ENCODE data around the gene FBXO41. TPM values are rescaled to one million over a fixed set of nuclear protein-coding genes. Genes with fewer than 3 reads are reported as not detected.

The FBXO41 gene
- total RNA-seq, 2 donors from 2014 or later: 32.2 to 36.3 TPM

- H3K27ac Mint-ChIP-seq: peak within 1 kb of the TSS; percentile 91
- peak; percentile 93 for ATAC-seq (replicated peaks)
- H3K36me3 Mint-ChIP-seq (ENCODE audit: low read depth): peaks cover 45% of the 10 kb centered on the region
These were observed 50.9 kb downstream of the FBXO41 start, which contains the start of gene PRADC1 for GRCh38 chr2:73233154-73233931. TSS of gene PRADC1 (minus strand) at chr2:73233239. CDS start at chr2:73233160, 79 bp downstream.

GRCh38 chr2:73232403-73233153 is 51.7 kb downstream of the FBXO41 start:
- H3K27ac Mint-ChIP-seq: peak overlapping the region; percentile 91
- H3K36me3 Mint-ChIP-seq (ENCODE audit: low read depth): peaks cover 41% of the 10 kb centered on the region

More at GRCh38 chr2:73233154-73233931, 50.9 kb downstream of the FBXO41 start, which contains the start of gene PRADC1:
- no peaks in the 10 kb centered on the region for H3K9me3 Mint-ChIP-seq
- no peaks in the 10 kb centered on the region for H3K27me3 Mint-ChIP-seq
- peaks cover 19% of the 10 kb centered on the region for H3K4me1 Mint-ChIP-seq
- H3K4me3 Mint-ChIP-seq: peak within 1 kb of the TSS; percentile 91

GRCh38 chr2:73228631-73229030 is 55.6 kb downstream of the FBXO41 start:
- Mint-ChIP-seq H3K36me3 (ENCODE audit: low read depth) (peaks cover 24% of the 10 kb centered on the region), H3K9me3 (no peaks in the 10 kb centered on the region), H3K27me3 (no peaks in the 10 kb centered on the region), H3K4me1 (no peaks in the 10 kb centered on the region), H3K4me3 (no peak overlapping the region), H3K27ac (no peak overlapping the region)
- ATAC-seq (replicated peaks): no peak

More at GRCh38 chr2:73232403-73233153, 51.7 kb downstream of the FBXO41 start:
- Mint-ChIP-seq H3K27me3 (no peaks in the 10 kb centered on the region), H3K4me3 (peak overlapping the region; percentile 91), H3K4me1 (peaks cover 17% of the 10 kb centered on the region), H3K9me3 (no peaks in the 10 kb centered on the region)
- no peak for ATAC-seq (replicated peaks)

- Mint-ChIP-seq H3K36me3 (ENCODE audit: low read depth) (peaks cover 34% of the 10 kb centered on the region), H3K27ac (no peak overlapping the region), H3K9me3 (no peaks in the 10 kb centered on the region), H3K27me3 (no peaks in the 10 kb centered on the region), H3K4me3 (no peak overlapping the region), H3K4me1 (no peaks in the 10 kb centered on the region)
- no peak for ATAC-seq (replicated peaks)
These were observed 57.2 kb downstream of the FBXO41 start for GRCh38 chr2:73227086-73227485.

- peaks cover 48% of the 10 kb centered on the region for H3K36me3 Mint-ChIP-seq (ENCODE audit: low read depth)
- no peaks in the 10 kb centered on the region for H3K9me3 Mint-ChIP-seq
- H3K4me3 Mint-ChIP-seq: no peak overlapping the region
- no peak for ATAC-seq (replicated peaks)
- no peaks in the 10 kb centered on the region for H3K27me3 Mint-ChIP-seq
- no peaks in the 10 kb centered on the region for H3K4me1 Mint-ChIP-seq
- H3K27ac Mint-ChIP-seq: no peak overlapping the region
These were observed 58.5 kb downstream of the FBXO41 start for GRCh38 chr2:73225513-73226360.

- Mint-ChIP-seq H3K27me3 (no peaks in the 10 kb centered on the region), H3K4me1 (no peaks in the 10 kb centered on the region), H3K27ac (peak overlapping the region; percentile 54), H3K9me3 (no peaks in the 10 kb centered on the region), H3K4me3 (no peak overlapping the region), H3K36me3 (ENCODE audit: low read depth) (peaks cover 66% of the 10 kb centered on the region)
- no peak for ATAC-seq (replicated peaks)
These were observed 60.5 kb downstream of the FBXO41 start for GRCh38 chr2:73223821-73224220.

- Mint-ChIP-seq H3K27ac (no peak overlapping the region), H3K4me1 (peaks cover 8% of the 10 kb centered on the region), H3K4me3 (no peak overlapping the region), H3K36me3 (ENCODE audit: low read depth) (peaks cover 46% of the 10 kb centered on the region), H3K27me3 (no peaks in the 10 kb centered on the region), H3K9me3 (no peaks in the 10 kb centered on the region)
- no peak for ATAC-seq (replicated peaks)
These were observed 66.0 kb downstream of the FBXO41 start for GRCh38 chr2:73218298-73218697.

GRCh38 chr2:73217826-73218225 is 66.5 kb downstream of the FBXO41 start:
- peaks cover 41% of the 10 kb centered on the region for H3K36me3 Mint-ChIP-seq (ENCODE audit: low read depth)
- no peak overlapping the region for H3K27ac Mint-ChIP-seq
- ATAC-seq (replicated peaks): no peak
- no peaks in the 10 kb centered on the region for H3K9me3 Mint-ChIP-seq
- peaks cover 8% of the 10 kb centered on the region for H3K4me1 Mint-ChIP-seq
- H3K27me3 Mint-ChIP-seq: no peaks in the 10 kb centered on the region
- H3K4me3 Mint-ChIP-seq: no peak overlapping the region

GRCh38 chr2:73217160-73217559 is 67.1 kb downstream of the FBXO41 start:
- Mint-ChIP-seq H3K4me3 (no peak overlapping the region), H3K9me3 (no peaks in the 10 kb centered on the region), H3K27me3 (no peaks in the 10 kb centered on the region), H3K27ac (peak overlapping the region; percentile 53), H3K4me1 (peaks cover 8% of the 10 kb centered on the region), H3K36me3 (ENCODE audit: low read depth) (peaks cover 34% of the 10 kb centered on the region)
- no peak for ATAC-seq (replicated peaks)

- no peak for ATAC-seq (replicated peaks)
- Mint-ChIP-seq H3K4me3 (peak overlapping the region; percentile 98), H3K36me3 (ENCODE audit: low read depth) (peaks cover 15% of the 10 kb centered on the region), H3K27ac (peak overlapping the region; percentile 74), H3K4me1 (peaks cover 8% of the 10 kb centered on the region), H3K9me3 (no peaks in the 10 kb centered on the region), H3K27me3 (no peaks in the 10 kb centered on the region)
These were observed 69.0 kb downstream of the FBXO41 start for GRCh38 chr2:73215254-73215653.

- peak; percentile 96 for ATAC-seq (replicated peaks)
- H3K4me1 Mint-ChIP-seq: peaks cover 8% of the 10 kb centered on the region
- H3K27ac Mint-ChIP-seq: peak within 1 kb of the TSS; percentile 74
- H3K4me3 Mint-ChIP-seq: peak within 1 kb of the TSS; percentile 98
- H3K27me3 Mint-ChIP-seq: peaks cover 2% of the 10 kb centered on the region
- no peaks in the 10 kb centered on the region for H3K9me3 Mint-ChIP-seq
- peaks cover 8% of the 10 kb centered on the region for H3K36me3 Mint-ChIP-seq (ENCODE audit: low read depth)
These were observed 69.9 kb downstream of the FBXO41 start, which contains the start of gene SMYD5 for GRCh38 chr2:73214120-73215035. TSS of gene SMYD5 (plus strand) at chr2:73214245. CDS start at chr2:73214267, 22 bp downstream.

GRCh38 chr2:73212448-73213176 is 71.7 kb downstream of the FBXO41 start:
- peak; percentile 74 for ATAC-seq (replicated peaks)
- Mint-ChIP-seq H3K9me3 (no peaks in the 10 kb centered on the region), H3K36me3 (ENCODE audit: low read depth) (no peaks in the 10 kb centered on the region), H3K4me3 (peak overlapping the region; percentile 98), H3K27ac (no peak overlapping the region), H3K4me1 (peaks cover 8% of the 10 kb centered on the region), H3K27me3 (peaks cover 12% of the 10 kb centered on the region)

- ATAC-seq (replicated peaks): no peak
- H3K4me1 Mint-ChIP-seq: peaks cover 8% of the 10 kb centered on the region
- no peaks in the 10 kb centered on the region for H3K36me3 Mint-ChIP-seq (ENCODE audit: low read depth)
- H3K27me3 Mint-ChIP-seq: peaks cover 14% of the 10 kb centered on the region
- no peaks in the 10 kb centered on the region for H3K9me3 Mint-ChIP-seq
- H3K4me3 Mint-ChIP-seq: peak overlapping the region; percentile 98
- H3K27ac Mint-ChIP-seq: no peak overlapping the region
These were observed 72.2 kb downstream of the FBXO41 start for GRCh38 chr2:73212098-73212447.
